SK-N-MC (cell line): ENCODE measurements around the gene ANAPC2.

Experiments
- EZH2 ChIP-seq: fragments of 200-600 bp; sonication (generic); IDR thresholded peaks from one replicate; pipeline ENCODE4 v1.6.1; 2017; ENCODE audit warnings: antibody characterized with exemption
- POLR2AphosphoS5 ChIP-seq: IDR thresholded peaks from 2 replicates; pipeline ENCODE4 v1.6.1; 2012; ENCODE audit warnings: mild to moderate bottlenecking, low read depth, low read length, borderline replicate concordance

GRCh38 chr9:137139468-137140150, 48.8 kb downstream of the ANAPC2 start:
- TF ChIP-seq EZH2 (no peak), POLR2AphosphoS5 (no peak)
